Measurements from ENCODE around the gene HMOX1. TPM values are rescaled to one million over a fixed set of nuclear protein-coding genes. Genes with fewer than 3 reads are reported as not detected.

HMOX1 gene
- polyA plus RNA-seq, 1 donor (not counting 4 experiments of a cell fraction or from before 2014, with no cell fraction given): 1.5 TPM

GRCh38 chr22:35350539-35351503, 30.1 kb upstream of the HMOX1 start:
- peak overlapping the region; percentile 54 for H3K27ac ChIP-seq (ENCODE audit: control insufficient read depth, insufficient read depth, low read length)
- H3K9me1 ChIP-seq (ENCODE audit: control insufficient read depth, extremely low read depth, insufficient read depth, low read length): no peaks in the 10 kb centered on the region
- H3K9me3 ChIP-seq (ENCODE audit: control insufficient read depth, low read depth, low read length): no peaks in the 10 kb centered on the region
- peak; percentile 77 for DNase-seq (ENCODE audit: low read depth, low spot score)
- peak overlapping the region; percentile 46 to 80 (median 71) for H3K4me3 ChIP-seq (ENCODE audit: control insufficient read depth in 2 of 3, extremely low read depth in 1 of 3, insufficient read depth in 2 of 3, low read depth in 1 of 3, low read length in 3 of 3)
- H3K4me1 ChIP-seq (ENCODE audit: control insufficient read depth, extremely low read depth, insufficient read depth, low read length): peaks cover 10% of the 10 kb centered on the region
- H3K9ac ChIP-seq (ENCODE audit: control insufficient read depth, extremely low read depth, insufficient read depth, low read length): peak overlapping the region; percentile 82
- no peak for TF ChIP-seq EZH2 (IDR thresholded peaks at IDR 0.05; ENCODE audit: low read length)
- TF ChIP-seq CTCF (optimal IDR thresholded peaks at IDR 0.05 in 1 of 3, IDR thresholded peaks at IDR 0.05 in 1 of 3, conservative IDR thresholded peaks at IDR 0.05 in 1 of 3; ENCODE audit: extremely low read depth in 1 of 3, insufficient read depth in 2 of 3, low read length in 3 of 3): peak; percentile 61 to 98 (median 94)
- peak overlapping the region; percentile 99 for H3K4me2 ChIP-seq (ENCODE audit: control insufficient read depth, extremely low read depth, insufficient read depth, low read depth, low read length)
- H2AFZ ChIP-seq (ENCODE audit: control insufficient read depth, low read length): peak overlapping the region; percentile 92
- H4K20me1 ChIP-seq (ENCODE audit: control insufficient read depth, extremely low read depth, insufficient read depth, low read length): no peaks in the 10 kb centered on the region
- no peaks in the 10 kb centered on the region for H3K79me2 ChIP-seq (ENCODE audit: control insufficient read depth, insufficient read depth, low read length)
- peaks cover 0 to 2% of the 10 kb centered on the region in 2 experiments for H3K36me3 ChIP-seq (ENCODE audit: control insufficient read depth in 2 of 2, extremely low read depth in 1 of 2, insufficient read depth in 2 of 2, low read length in 2 of 2)
- dilution Hi-C loops (cut with MboI; ENCODE audit: extremely low pct_ligation_motif_present, low sequenced_read_pairs): no loop called here
- FAIRE-seq: peak; percentile 90
- H3K27me3 ChIP-seq (ENCODE audit: control insufficient read depth, extremely low read depth, insufficient read depth, low read length): no peaks in the 10 kb centered on the region

DNA sequence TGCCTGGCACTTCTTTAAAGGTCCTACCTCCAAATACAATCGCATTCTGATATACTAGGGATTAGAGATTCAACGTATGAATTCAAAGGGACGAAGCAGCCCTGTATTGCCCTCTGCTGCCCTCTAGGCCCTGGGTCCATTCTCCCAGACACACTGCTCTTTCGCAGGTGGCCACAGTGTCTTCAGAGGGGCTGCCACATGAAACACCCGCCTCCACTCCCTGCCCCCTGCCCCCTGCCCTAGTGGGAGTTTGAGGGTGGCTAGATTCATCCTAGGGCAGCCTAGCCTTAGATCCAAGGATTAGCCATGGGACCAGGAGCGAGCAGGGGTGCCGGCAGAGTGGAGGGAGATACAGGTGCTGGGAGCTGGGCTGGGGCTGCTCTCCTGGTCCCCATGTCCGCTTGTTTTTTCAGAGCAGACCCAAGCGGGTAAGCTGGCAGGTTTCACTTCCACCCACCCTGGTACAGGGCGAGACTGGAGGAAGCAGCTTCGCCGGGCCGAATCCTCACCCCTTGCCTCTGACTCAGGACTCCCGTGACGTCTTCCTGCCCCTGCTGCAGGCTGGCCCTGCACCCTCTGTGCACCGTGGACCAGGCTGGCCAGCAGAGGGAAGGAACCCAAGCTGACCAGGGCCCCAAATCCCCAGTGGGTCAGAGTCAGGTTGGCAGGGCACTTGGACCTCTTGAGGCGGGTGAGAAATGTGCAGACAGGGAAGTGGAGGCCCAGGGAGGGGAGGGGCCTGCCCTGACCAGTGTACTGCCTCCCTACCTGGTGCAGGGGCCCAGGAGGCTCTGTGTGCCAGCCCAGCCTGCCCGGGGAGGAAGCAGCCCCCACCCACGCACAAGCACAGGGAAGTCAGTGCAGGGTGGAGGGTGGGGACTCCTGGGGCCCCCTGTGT, 28.4 kb upstream of the HMOX1 start:
- TF ChIP-seq EZH2 (IDR thresholded peaks at IDR 0.05; ENCODE audit: low read length) (no peak), CTCF (optimal IDR thresholded peaks at IDR 0.05 in 1 of 3, IDR thresholded peaks at IDR 0.05 in 1 of 3, conservative IDR thresholded peaks at IDR 0.05 in 1 of 3; ENCODE audit: extremely low read depth in 1 of 3, insufficient read depth in 2 of 3, low read length in 3 of 3) (peak in 1 of 3 experiments; percentile 49)
- Histone ChIP-seq H3K79me2 (ENCODE audit: control insufficient read depth, insufficient read depth, low read length) (no peaks in the 10 kb centered on the region), H3K36me3 (ENCODE audit: control insufficient read depth in 2 of 2, extremely low read depth in 1 of 2, insufficient read depth in 2 of 2, low read length in 2 of 2) (no peaks in the 10 kb centered on the region), H3K9ac (ENCODE audit: control insufficient read depth, extremely low read depth, insufficient read depth, low read length) (no peak overlapping the region), H3K9me3 (ENCODE audit: control insufficient read depth, low read depth, low read length) (no peaks in the 10 kb centered on the region), H3K9me1 (ENCODE audit: control insufficient read depth, extremely low read depth, insufficient read depth, low read length) (no peaks in the 10 kb centered on the region), H4K20me1 (ENCODE audit: control insufficient read depth, extremely low read depth, insufficient read depth, low read length) (no peaks in the 10 kb centered on the region), H3K4me2 (ENCODE audit: control insufficient read depth, extremely low read depth, insufficient read depth, low read depth, low read length) (no peak overlapping the region), H2AFZ (ENCODE audit: control insufficient read depth, low read length) (no peak overlapping the region), H3K4me1 (ENCODE audit: control insufficient read depth, extremely low read depth, insufficient read depth, low read length) (peaks cover 12% of the 10 kb centered on the region), H3K27me3 (ENCODE audit: control insufficient read depth, extremely low read depth, insufficient read depth, low read length) (no peaks in the 10 kb centered on the region), H3K27ac (ENCODE audit: control insufficient read depth, insufficient read depth, low read length) (no peak overlapping the region), H3K4me3 (ENCODE audit: control insufficient read depth in 2 of 3, extremely low read depth in 1 of 3, insufficient read depth in 2 of 3, low read depth in 1 of 3, low read length in 3 of 3) (no peak overlapping the region)
- DNase-seq (ENCODE audit: low read depth, low spot score): no peak
- dilution Hi-C loops (cut with MboI; ENCODE audit: extremely low pct_ligation_motif_present, low sequenced_read_pairs): no loop called here
- FAIRE-seq: no peak
